ENCODE results near the gene ATAD1. TPM values are rescaled to one million over a fixed set of nuclear protein-coding genes. Genes with fewer than 3 reads are reported as not detected.
"Not testable (repeated sequence)": the region's sequence is repeated elsewhere in the genome, so short reads cannot be mapped to it uniquely, and the experiment has no call there.

Gene ATAD1
- polyA plus RNA-seq, 4 donors = 46.6 to 69.9 (median 58.1) TPM

GRCh38 chr10:87816163-87816897 lies 1.7 kb downstream of the ATAD1 start:
- no peak for DNase-seq (ENCODE audit: low read depth in 4 of 4, low spot score in 2 of 4)

GRCh38 chr10:87804939-87805569 lies 13.0 kb downstream of the ATAD1 start:
- no peak for DNase-seq (ENCODE audit: low read depth in 4 of 4, low spot score in 2 of 4)

- no peak for DNase-seq (ENCODE audit: low read depth in 4 of 4, low spot score in 2 of 4)
These were observed 14.2 kb downstream of the ATAD1 start for GRCh38 chr10:87803831-87804230.

- no peak for DNase-seq (ENCODE audit: low read depth in 4 of 4, low spot score in 2 of 4)
These were observed 14.7 kb downstream of the ATAD1 start for GRCh38 chr10:87803328-87803727.

- not testable (repeated sequence) for DNase-seq (ENCODE audit: low read depth in 4 of 4, low spot score in 2 of 4)
These were observed 16.1 kb downstream of the ATAD1 start for GRCh38 chr10:87801813-87802435.

GRCh38 chr10:87799860-87800259 lies 18.2 kb downstream of the ATAD1 start:
- DNase-seq (ENCODE audit: low read depth in 4 of 4, low spot score in 2 of 4) = no peak

- DNase-seq (ENCODE audit: low read depth in 4 of 4, low spot score in 2 of 4) = no peak
These were observed 19.9 kb downstream of the ATAD1 start for GRCh38 chr10:87798082-87798481.

- no peak for DNase-seq (ENCODE audit: low read depth in 4 of 4, low spot score in 2 of 4)
These were observed 23.7 kb downstream of the ATAD1 start for GRCh38 chr10:87794285-87794684.

- no peak for DNase-seq (ENCODE audit: low read depth in 4 of 4, low spot score in 2 of 4)
These were observed 27.8 kb downstream of the ATAD1 start for GRCh38 chr10:87790185-87790584.

GRCh38 chr10:87786421-87786820 lies 31.6 kb downstream of the ATAD1 start:
- no peak for DNase-seq (ENCODE audit: low read depth in 4 of 4, low spot score in 2 of 4)

- no peak for DNase-seq (ENCODE audit: low read depth in 4 of 4, low spot score in 2 of 4)
These were observed 35.3 kb downstream of the ATAD1 start for GRCh38 chr10:87782721-87783120.

- no peak for DNase-seq (ENCODE audit: low read depth in 4 of 4, low spot score in 2 of 4)
These were observed 36.5 kb downstream of the ATAD1 start for GRCh38 chr10:87781545-87781944.

GRCh38 chr10:87776328-87776727 lies 41.7 kb downstream of the ATAD1 start:
- DNase-seq (ENCODE audit: low read depth in 4 of 4, low spot score in 2 of 4) = no peak

GRCh38 chr10:87775766-87776165 lies 42.3 kb downstream of the ATAD1 start:
- no peak for DNase-seq (ENCODE audit: low read depth in 4 of 4, low spot score in 2 of 4)

GRCh38 chr10:87771871-87772500 lies 46.0 kb downstream of the ATAD1 start:
- no peak for DNase-seq (ENCODE audit: low read depth in 4 of 4, low spot score in 2 of 4)

- no peak for DNase-seq (ENCODE audit: low read depth in 4 of 4, low spot score in 2 of 4)
These were observed 50.8 kb downstream of the ATAD1 start for GRCh38 chr10:87767253-87767652.

GRCh38 chr10:87765666-87766376 lies 52.2 kb downstream of the ATAD1 start:
- no peak for DNase-seq (ENCODE audit: low read depth in 4 of 4, low spot score in 2 of 4)

GRCh38 chr10:87764072-87764934 lies 53.7 kb downstream of the ATAD1 start:
- DNase-seq (ENCODE audit: low read depth in 4 of 4, low spot score in 2 of 4) = no peak

GRCh38 chr10:87763086-87763861 lies 54.8 kb downstream of the ATAD1 start:
- DNase-seq (ENCODE audit: low read depth in 4 of 4, low spot score in 2 of 4) = no peak
